ENCODE measurements around the gene CABP2.

The CABP2 gene

GRCh38 chr11:67504005-67504949 lies 19.0 kb downstream of the CABP2 start:
- TF ChIP-seq, protein P1, sequence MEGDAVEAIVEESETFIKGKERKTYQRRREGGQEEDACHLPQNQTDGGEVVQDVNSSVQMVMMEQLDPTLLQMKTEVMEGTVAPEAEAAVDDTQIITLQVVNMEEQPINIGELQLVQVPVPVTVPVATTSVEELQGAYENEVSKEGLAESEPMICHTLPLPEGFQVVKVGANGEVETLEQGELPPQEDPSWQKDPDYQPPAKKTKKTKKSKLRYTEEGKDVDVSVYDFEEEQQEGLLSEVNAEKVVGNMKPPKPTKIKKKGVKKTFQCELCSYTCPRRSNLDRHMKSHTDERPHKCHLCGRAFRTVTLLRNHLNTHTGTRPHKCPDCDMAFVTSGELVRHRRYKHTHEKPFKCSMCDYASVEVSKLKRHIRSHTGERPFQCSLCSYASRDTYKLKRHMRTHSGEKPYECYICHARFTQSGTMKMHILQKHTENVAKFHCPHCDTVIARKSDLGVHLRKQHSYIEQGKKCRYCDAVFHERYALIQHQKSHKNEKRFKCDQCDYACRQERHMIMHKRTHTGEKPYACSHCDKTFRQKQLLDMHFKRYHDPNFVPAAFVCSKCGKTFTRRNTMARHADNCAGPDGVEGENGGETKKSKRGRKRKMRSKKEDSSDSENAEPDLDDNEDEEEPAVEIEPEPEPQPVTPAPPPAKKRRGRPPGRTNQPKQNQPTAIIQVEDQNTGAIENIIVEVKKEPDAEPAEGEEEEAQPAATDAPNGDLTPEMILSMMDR (IDR thresholded peaks at IDR 0.05), result no peak

DNA sequence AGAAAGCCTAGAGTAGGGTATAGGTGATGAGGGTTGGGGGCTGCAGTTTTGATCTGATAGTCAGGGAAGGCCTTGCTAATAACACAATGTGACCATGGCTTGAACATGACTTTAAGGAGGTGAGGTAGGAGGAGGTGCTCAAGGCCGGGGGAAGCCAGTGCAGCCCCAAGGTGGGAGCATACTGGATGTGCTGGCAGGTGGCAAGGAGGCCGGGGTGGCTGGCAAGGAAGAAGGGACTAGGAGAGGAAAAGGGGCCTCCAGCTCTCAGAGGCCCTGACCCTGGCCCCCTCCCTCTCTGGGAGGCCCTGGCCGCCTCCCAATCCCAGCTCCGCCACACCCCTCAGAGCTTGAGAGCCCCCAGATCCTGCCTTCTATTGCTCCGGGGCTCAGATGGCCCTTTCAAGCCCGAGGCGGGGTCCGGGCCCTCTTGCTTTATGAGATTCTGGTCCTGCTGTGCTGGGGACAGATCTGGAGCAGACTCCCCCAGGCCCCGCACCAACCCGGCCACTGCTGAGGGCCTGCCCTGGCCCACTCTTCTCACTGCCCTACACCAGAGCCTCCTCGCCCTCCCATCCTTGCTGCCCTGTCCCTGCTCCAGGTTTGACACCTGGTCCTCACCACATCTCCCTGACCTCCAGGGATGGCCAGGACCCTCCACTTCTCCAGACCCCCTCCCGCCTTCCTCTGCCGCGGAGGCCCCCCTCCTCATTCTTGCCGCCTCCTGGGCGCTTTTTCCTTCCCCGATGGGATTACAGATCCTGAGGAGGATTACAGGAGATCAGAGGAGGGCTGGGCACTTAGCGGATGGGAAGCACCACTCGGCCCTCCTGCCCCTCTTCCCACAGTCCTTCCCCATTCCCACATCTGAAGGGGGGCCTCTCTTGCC lies 19.9 kb downstream of the CABP2 start:
- TF ChIP-seq, protein P1 (IDR thresholded peaks at IDR 0.05), result no peak

DNA sequence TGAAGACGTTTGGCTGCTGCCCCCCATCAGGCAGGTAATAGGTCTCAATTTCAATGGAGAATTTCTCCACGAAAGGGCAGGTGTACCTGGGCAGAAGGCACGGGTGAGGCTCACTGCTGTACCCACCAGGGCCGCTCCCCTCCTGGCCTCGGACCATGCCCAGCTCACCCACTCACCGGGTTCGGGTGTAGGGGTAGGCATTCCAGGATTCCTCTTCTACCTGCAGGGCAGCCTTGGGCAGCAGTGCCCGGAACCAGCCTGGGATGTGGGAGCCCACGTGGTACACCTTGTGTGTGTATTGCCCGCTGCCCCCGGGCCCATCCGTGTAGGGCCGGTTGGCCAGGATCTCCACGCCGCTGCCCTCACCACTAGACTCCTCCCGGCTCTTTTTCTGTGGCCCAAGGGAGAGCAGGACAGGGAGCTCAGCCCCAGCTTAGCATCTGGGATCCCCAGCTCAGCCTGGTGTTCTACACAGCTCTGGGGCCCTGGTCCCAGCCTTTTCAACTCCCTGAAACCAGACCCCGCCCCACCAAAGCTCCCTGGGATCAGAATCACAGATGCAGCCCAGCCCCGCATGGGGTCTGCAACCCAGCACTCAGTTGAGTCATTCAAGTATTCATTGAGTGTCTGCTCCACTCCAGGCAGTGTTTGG lies 20.8 kb downstream of the CABP2 start:
- TF ChIP-seq, protein P1 (IDR thresholded peaks at IDR 0.05), result no peak

DNA sequence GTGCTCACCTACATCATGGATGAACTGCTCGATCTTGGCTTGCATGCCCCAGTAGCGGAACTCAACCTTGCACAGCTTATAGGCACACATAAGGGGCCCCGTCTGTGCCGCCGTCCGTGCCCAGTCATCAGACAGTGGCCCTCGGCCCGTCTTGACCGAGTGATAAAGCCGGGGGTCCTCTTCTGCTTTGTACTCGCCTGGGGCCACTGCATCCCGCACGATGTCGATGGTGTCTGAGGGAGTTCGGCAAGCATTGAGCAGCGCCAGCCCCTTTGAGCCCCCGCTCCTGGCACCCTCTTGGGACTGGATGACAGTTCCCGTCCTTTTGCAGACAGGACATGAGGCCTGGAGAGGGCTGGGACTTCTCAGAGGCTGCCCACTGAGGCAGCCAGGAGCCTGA lies 21.4 kb downstream of the CABP2 start:
- TF ChIP-seq, protein P1 (IDR thresholded peaks at IDR 0.05), result no peak

- TF ChIP-seq, protein P1 (IDR thresholded peaks at IDR 0.05), result no peak
These were observed 22.2 kb downstream of the CABP2 start for GRCh38 chr11:67500831-67501715.

DNA sequence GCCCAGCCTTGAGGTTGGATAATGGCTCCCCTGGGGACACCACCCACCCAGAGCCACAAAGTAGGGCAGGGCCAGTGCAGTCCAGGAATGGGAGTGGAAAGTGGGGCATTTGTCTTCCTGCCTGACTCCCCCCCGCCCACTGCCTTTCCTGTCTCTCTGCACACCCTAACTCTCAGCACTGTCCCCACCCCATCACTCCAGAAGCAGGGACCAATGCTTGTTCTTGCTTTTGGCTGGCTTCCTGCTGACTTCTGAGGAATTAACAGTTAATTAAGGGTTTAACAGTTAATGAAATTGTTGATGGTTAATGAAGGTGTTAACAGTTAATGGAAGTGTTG lies 22.8 kb downstream of the CABP2 start:
- TF ChIP-seq, protein P1 (IDR thresholded peaks at IDR 0.05), result no peak

Data from LNCAP (cell line).